GOT3 (cell line): ENCODE measurements around the gene FGF3.

Experiments used
- DNase-seq: peaks from one replicate; lab custom pipeline; 2025; ENCODE audit warnings: mixed read lengths; lab: John Stamatoyannopoulos, UW

The FGF3 gene

DNA sequence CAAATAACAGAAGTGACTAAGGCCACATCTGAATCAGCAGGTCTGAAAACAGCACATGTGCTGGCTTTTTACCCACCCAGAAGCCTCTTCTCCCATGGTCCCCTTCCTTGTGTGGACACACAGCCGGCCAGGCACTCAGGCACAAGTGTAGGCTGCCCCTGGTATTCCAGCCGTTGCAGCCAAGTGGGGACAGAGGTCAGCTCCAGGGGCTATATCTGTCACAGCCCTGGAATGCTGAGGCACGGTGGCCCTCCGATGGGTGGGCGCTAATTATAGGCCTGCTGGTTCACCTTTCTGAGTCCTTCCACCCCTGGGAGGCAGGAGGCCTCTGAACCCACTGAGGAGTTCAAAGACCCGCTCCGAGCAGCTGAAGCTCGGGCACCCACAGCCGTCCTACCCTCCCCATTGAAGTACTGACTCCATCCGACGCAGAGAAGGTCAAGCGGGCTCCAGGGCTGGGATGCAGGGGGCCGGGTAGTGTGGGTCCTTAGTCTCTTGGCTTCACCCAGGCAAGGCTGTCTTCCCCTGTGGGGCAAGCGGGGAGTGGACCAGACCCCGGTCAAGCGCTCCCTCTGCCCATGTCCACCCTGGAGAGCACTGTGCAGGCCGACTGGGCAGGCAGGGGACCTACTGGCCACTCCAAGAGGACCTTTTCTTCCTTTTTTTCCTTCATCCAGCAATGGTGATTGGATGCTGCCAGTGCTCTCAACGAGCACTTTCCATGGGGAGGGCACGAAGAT lies 14.3 kb downstream of the FGF3 start:
- DNase-seq = no peak

DNA sequence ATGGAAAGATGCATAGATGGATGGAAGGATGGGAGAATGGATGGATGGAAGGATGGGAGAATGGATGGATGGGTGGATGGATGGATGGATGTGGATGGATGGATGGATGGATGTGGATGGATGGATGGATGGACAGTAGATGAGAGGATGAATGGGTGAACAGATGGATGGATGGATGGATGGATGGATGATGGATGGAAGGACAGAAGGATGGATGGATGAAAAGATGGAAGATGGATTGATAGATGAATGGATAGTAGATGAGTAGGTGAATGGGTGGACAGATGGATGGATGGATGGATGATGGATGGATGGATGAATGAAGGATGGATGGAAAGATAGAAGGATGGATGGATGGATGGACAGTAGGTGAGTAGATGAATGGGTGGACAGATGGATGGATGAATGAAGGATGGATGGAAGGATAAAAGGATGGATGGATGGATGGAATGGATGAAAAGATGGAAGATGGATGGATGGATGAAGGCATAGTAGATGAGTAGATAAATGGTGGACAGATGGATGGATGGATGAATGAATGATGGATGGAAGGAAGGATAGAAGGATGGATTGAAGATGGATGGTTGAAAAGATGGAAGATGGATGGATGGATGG lies 15.5 kb downstream of the FGF3 start:
- no peak for DNase-seq

DNA sequence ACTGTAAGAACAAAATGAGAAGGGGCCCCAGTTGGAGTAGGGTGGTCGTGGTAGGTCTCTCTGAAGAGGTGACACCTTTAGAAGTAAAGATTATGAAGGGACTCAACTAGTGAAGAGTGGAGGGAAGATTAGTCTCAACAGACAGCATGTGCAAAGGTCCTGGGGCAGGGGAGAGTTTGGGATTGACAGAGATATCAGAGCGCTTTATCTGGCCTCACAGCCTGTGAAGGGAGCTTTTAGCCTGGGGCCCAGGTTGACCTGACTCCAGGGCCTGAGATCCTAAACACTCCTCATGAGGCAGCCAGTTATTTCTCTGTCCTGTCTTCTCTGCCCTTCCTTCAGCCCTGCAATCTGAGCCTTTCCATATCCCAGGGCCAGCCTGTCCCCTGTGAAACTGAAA lies 16.2 kb downstream of the FGF3 start:
- no peak for DNase-seq

DNA sequence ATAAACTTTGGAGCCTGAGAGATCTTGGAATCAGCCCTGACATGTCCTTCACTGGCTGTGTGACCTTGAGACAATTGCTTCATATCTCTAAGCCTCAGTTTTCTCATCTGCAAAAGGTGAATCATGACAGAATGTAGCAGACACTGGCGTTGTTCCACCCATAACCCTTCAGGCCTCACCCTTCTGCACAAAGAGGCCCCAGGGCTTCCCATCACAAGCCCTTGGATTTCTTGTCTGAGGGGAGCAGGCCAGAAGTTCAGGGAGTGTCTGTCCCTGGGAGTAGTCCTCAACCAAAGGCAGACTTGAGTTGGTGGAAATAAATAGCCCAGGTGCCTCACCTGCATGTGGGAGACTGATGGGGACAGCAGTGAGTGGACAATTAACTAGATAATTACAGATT lies 16.6 kb downstream of the FGF3 start:
- DNase-seq = no peak

DNA sequence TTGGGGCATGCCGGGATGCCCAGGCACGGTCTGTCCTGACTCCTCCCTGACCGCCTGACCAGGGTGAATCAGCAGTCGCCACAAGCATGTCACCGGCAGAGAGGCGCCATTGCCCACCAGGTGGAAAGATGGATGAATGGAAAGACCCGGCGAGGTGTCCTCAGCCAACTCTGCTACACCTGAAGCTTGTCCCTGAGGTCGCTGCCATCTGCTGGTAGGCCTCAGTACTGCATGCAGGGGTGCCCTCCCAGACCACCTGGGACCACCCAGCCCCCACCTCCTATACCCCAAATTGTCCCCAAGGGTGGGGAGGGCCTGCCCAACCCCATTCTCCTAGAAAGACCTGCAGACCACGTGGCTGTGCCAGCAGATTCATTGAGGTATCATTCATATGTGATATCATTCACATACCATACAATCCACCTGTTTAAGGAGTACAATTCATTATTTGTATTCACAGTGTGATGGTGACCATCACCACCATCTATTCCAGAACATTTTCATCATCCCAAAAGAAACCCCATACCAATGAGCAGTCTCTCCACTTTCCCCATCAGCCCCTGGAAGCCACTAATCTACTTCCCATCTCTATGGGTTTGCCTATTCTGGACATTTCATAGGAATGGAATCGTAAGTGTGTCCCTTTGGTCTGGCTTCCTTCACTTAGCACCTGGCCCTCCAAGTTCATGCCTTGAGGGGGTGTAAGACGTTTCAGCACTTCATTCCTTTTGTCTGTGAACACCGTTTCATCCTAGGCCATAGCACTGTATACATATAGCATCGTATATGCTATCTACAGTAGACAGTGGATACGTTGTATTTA lies 17.5 kb downstream of the FGF3 start:
- DNase-seq = no peak

DNA sequence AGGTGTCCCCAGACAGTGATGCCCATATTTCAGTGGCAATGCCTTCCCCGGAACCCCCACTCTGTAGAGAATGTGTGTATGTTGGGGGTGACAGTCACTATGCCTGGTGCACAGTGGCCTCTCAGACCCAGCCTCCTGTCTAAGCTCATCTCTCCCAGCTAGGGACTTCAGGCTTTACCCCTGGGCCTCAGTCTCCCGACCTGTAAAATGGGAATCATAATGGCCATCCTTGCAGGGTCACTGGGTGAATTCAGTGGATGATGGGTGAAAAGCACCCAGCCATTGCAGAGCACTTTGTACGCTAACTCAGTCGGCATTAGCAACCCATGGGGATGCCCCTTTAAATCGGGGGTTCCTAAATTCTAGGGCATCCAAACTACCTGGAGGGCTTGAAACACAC lies 18.9 kb downstream of the FGF3 start:
- DNase-seq = no peak

DNA sequence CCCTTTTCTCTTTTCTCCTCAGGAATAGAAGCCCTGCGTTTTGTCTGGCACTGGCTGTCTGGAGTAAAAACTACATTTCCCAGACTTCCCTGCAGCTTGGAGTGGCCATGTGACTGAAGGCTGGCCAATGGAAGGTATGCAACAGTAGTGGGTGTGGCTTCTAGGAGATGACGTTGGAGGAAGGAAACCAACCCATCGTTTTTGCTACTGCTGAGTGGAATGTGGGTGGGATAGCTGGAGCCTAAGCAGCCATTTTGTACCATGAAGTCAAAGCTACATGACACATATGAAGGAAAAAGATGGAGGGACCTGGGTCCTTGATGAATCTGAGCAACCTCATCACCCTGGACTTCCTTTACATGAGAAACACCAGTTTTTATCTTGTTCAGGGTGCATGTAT lies 19.6 kb downstream of the FGF3 start:
- DNase-seq = no peak

DNA sequence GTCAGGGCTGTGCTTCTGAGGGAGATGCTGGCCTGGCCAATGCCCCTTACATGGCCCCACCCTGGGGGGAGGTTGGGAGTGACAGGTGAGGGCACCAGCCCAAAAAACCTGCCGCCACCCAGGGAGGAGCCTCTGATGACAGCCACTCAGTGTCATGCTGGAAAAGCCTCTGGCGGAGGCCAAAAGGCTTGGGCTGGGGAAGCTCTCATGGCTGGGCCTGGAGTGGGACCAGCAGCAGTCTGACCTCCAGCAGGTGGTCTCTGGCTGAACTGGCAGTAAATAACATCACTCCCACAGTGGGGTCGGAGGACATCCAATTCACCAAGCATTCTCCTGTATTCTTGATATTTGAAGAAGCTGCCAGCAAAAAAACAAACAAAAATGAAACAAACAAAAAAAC lies 20.1 kb downstream of the FGF3 start:
- DNase-seq = no peak

DNA sequence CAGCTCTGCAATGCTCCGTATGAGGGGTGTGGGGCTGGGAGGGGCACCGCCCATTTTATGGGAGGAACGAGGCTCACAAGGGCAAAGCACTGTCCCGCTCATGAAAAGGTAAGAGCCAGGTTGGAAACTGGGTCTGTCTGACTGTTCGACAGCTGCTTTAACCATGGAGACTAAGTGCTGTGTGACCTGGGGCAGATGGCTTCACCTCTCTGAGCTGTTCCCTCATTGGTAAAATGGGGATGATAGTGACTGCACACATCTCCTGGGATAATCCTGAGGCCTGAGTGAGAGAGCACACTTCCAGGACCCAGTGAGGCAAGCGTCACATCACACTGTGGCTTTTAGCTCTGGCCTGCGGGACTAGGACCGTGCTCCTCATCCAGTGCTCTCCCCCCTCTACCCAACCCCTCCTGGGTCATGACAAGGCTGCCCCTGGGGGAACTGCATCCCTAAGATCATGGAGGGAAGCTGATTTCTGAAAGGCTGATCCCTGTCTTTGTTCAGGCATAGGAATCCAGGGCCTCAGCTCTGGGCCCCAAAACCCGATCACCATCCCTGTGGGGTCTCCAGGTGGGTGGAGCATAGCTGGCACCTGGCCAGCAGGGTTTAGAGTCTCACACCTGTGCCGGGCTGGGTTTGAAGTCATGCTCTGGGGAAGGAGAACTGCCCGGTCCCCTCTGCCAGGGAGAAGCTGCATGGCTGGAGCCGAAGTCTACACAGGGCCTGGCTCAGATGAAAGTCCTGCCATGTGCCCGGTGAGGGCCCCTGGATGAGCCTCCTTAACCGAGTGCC lies 21.3 kb downstream of the FGF3 start:
- DNase-seq = no peak

DNA sequence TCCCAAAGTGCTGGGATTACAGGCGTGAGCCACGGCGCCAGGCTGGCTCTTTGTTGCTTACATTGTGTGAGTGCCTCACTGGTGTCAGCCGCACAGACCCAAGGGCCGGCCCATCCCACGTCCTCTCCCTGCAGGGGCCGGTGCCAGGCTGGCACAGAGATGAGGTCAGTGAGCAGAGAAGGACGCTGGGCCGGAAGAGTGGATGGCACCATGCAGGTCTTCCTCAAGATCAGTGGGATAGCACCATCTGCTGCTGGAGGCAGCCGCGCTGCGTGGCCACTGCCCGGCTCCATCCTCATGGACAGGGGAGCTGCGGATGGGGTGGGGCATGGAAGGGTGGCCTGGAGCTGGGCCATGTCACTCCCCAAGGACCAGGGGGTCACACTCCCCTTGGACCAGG lies 22.1 kb downstream of the FGF3 start:
- no peak for DNase-seq

DNA sequence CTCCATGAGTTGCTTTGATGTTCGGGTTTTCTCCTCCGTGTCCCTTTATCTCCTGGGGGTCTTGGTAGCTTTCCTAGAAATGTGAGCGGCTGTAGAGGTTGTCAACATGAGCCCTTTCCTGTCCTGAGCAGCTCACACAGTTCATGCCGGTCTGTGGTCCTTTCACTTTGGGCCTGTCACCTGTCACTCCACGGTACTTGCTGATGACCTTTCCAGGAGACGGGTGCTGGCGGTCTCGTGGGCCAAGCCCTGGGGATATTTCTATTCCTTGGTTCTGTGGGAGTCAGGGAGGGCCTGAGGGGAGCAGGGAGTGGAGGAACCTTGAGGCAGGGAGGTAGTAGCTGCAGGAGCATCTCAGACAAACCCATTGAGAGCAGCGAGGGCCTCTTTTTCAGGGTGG lies 23.2 kb downstream of the FGF3 start:
- no peak for DNase-seq

DNA sequence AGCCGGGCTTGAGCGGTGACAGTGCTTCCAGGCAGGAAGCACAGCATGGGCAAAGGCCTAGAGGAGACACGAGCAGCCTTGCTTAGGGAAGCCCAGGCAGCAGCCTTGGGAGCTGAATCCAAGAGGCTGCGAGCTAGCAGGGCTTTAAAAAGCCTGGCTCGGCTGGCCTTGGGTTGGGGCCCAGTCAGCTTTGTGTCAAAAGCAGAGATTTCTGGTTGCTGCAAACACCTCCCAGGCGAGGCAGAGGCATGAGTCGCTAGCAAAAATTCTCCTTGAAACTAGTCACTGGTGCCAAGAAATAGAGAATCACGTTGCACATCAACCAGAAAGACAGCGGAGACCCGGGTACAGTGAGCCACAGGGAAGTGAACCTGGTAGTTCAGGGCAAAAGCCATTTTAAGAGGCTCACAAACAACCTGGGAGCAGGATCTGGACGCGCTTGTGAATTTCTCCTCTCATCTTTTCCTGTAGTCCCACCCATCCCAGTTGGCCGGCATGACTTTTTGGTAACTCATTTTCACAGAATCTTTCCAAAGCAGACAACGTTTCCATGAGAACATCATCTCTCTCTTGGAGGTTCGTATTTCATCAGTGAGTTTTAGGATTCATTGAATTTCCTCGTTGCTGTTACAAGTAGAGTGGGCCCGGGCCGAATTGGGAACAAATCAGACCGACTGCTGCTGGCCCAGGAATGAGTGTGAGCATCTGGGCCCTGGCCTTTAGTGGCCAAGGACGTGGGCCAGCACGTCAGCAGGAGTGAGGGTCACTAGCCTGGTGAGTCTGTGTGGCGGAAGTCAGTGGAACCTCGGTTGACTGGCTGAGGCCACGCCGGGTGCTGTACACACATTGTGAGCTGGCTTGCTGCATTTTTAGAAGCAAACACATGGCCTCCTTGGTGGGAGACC lies 27.7 kb downstream of the FGF3 start:
- DNase-seq = no peak

DNA sequence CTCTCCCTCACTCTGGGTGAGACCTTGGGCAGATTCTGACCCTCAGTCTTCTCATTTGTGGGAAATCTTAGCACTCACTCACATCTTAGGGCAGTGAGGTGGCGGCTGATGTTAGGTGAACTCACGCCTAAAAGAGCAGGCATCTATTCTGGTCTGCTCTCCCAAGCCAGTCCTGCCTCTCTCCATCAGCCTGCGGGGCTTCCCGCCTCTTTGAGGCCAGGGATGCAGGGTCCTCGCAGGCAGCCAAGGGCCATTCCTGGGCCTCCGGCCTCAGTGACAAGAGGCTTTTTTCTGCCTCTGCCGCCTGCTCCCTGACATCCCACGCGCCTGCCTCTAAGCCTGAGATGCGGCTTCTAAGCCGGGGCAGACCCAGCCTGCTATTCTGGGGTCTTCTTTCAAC lies 30.3 kb downstream of the FGF3 start:
- no peak for DNase-seq

DNA sequence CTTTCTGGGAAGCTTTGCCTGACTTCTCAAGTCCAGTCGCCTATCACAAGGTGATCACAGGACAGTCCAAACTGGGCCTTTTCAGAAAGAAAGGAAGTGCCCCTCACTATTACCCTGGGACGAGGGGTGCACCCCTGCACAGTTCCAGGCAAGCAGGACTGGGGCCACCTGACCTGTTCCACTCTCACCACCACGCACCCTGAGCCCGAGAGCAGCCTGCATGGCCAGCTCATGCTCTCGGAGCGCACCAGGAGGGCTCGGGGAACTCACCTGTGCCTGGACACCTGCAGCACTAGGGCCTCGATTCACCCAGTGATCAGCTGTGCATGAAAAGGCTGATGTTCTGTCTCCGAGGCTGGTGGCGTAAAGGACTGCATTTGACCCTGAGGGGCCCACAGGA lies 31.3 kb downstream of the FGF3 start:
- DNase-seq = no peak

DNA sequence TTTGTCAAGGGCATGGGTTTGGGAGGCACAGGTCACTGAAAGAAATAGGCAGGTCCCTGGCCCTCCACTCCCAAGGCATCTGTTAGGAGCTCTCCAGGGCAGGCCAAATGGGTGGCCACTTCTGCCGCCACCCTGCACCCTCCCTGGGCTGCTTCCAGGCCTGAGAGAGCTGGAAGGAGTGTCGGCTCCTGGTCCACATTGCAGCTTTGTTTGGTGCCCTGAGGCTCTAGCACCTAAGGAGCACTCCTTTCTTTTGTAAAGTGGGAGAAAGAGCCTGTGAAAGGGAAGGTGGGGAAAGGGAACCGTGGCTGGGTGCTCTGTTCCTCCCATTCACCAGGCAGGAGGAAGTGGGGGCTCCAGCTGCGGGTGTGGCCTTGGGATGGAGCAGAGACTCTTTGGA lies 31.8 kb downstream of the FGF3 start:
- DNase-seq = no peak

DNA sequence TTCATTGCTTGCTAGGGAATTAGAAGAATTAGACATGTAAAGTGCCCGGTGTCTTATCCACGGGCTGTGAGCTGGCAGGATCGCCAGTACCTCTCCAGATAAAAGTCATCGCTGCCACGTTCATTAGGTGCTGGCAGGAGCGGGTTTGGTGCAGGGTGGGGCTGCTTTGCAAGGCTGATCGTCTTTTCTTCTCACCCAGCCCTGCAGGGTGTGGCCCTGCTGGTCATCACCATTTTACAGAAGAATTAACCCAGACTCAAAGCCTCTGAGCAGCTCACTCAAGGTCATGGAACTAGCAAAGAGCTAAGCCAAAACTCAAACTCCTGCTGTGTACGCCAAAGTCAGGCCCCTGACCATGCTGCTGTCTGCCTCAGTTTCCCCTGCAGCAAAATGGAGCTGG lies 38.0 kb downstream of the FGF3 start:
- no peak for DNase-seq

DNA sequence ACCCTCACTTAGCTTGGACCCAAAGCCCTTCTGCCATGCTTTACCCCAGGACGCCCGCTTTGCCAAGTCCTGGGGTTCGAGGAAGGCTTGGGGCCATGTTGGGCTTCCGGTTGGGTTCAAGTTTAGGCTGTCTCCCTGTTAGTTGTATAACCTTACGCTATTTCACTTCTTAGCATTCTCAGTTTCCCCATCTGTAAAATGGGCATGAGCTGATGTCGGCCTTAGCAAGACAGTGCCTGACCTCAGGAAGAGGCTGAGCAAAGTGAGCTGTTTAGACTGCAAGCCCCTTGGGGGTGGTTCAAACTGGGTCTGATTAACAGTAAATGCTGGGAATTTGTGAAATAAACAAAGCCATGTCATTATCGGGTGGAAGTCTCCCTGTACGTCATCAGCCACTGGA lies 40.8 kb downstream of the FGF3 start:
- no peak for DNase-seq

DNA sequence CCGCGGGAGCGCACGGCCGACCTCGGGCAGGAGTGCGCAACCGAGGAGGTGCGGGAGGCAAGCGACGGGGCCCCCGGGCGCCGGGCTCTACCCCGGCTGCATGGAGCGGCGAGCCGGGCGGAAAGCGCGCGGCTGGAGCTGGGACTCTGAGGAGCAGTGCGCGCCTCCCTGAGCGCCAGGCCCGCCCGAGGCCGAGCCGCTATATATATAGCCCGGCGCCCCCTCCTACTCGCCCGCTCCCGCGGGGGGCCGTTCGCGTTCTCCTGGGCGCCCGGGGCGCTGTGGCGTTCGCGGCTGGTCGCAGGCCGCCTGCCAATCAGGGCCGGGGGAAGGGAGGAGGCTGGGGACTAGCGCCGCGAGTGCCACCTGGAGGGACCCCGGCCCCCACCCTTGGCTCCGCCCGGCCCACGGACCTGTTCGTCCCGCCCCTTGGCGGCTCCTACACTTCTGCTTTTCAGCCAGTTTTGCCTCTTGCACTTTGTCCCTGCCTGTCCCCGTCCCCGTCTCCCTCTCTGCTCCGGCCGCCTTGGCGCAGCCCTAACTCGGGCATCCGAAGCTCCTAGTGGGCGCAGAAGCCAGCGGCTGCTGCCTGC lies 44.0 kb downstream of the FGF3 start, which contains the start of gene FGF4:
Gene FGF4 (minus strand): TSS at position 179 of the 593 bp plus-strand sequence. CDS start 257 bp downstream, outside the sequence.
- no peak for DNase-seq

DNA sequence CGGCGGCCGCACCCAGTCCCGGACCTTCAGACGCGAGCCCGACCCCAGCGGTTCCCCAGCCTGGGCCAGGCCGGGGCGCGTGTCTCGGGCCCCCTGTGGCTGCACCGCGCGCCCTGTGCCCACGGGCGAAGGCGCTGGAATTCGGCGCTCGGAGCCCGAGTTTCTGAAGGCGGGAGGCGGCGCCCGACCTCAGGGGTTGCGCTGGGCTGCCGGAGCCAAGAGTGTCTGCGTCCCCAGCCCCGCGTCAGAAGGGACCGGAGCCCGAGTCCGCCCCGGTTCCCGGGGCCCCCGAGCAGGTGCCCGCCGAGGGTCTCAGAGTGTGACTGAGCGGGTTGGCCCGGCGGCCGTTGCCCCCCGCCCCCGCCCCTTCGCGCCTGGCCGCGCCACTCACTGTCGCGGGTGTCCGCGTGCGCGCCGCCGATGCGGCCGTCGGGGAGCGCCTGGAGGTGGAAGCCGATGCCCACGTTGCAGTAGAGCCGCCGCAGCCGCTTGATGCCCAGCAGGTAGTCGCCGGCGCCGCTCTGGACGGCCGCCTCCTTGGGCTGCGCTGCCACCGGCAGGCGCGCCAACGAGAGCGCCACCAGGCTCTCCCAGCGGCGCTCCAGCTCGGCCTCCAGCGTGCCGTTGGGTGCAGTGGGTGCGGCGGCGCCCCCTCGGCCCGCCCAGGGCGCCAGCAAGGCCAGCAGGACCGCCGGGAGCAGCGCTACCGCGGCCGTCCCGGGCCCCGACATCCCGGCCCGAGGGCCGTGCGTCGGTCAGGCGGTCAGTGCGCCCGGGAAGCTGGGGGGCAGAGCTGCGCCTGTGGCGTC lies 44.7 kb downstream of the FGF3 start:
- no peak for DNase-seq
